Activated naive CD8-positive, alpha-beta T cell treated with anti-CD3 and anti-CD28 coated beads, Interleukin-2, amount 10 ng/mL, durations not matched to agents 7 days and 5 days (primary cell): ENCODE results near the gene NFATC1. TPM values are rescaled to one million over a fixed set of nuclear protein-coding genes. Genes with fewer than 3 reads are reported as not detected.

Experiments
- ATAC-seq: fragments of 150-1000 bp; cut with Tn5 transposase; one replicate; pipeline ENCODE4 v1.10.0; 2021; ENCODE audit warnings: low read depth, moderate library complexity
- POLR2A ChIA-PET: fragments of 350-600 bp; sonication (Branson Sonifier 250); formaldehyde crosslinking; loops from one replicate; lab custom pipeline; 2021; ENCODE audit warnings: antibody characterized with exemption; lab: Charles Lee
- DNase-seq: peaks from one replicate; pipeline ENCODE4 v3.0.0; 2021
- H3K27ac Mint-ChIP-seq: one replicate; pipeline ENCODE4 v1.8.0; 2022; ENCODE audit warnings: mild to moderate bottlenecking, mixed read lengths
- H3K27me3 Mint-ChIP-seq: one replicate; pipeline ENCODE4 v1.8.0; 2022; ENCODE audit warnings: mild to moderate bottlenecking, moderate library complexity, mixed read lengths
- H3K36me3 Mint-ChIP-seq: one replicate; pipeline ENCODE4 v1.8.0; 2021; ENCODE audit warnings: mild to moderate bottlenecking, mixed read lengths
- H3K4me1 Mint-ChIP-seq: one replicate; pipeline ENCODE4 v1.8.0; 2021; ENCODE audit warnings: mixed read lengths
- H3K4me3 Mint-ChIP-seq: one replicate; pipeline ENCODE4 v1.8.0; 2022; ENCODE audit warnings: mild to moderate bottlenecking, moderate library complexity, mixed read lengths
- H3K9me3 Mint-ChIP-seq: one replicate; pipeline ENCODE4 v1.8.0; 2021; ENCODE audit warnings: mixed read lengths
- total RNA-seq, 2 experiments: library from RNA; stranded (reverse); gene quantifications; one replicate each; pipeline ENCODE4 v1.2.3, GENCODE V29; 2021

Gene NFATC1
- total RNA-seq, 2 experiments from 2014 or later: 46.9 to 50.8 TPM

- H3K4me1 Mint-ChIP-seq: no peaks in the 10 kb centered on the region
- no peaks in the 10 kb centered on the region for H3K36me3 Mint-ChIP-seq
- ATAC-seq (no peak), DNase-seq (no peak)
- H3K4me3 Mint-ChIP-seq: no peak overlapping the region
- no peak overlapping the region for H3K27ac Mint-ChIP-seq
- peaks cover 2% of the 10 kb centered on the region for H3K27me3 Mint-ChIP-seq
- POLR2A ChIA-PET: no interaction called here
- H3K9me3 Mint-ChIP-seq: peaks cover 6% of the 10 kb centered on the region
Measured at GRCh38 chr18:79537758-79538157, 142.0 kb downstream of the NFATC1 start.

- DNase-seq: no peak
- Mint-ChIP-seq H3K36me3 (no peaks in the 10 kb centered on the region), H3K27ac (no peak overlapping the region), H3K27me3 (peaks cover 2% of the 10 kb centered on the region), H3K9me3 (peaks cover 6% of the 10 kb centered on the region), H3K4me1 (no peaks in the 10 kb centered on the region), H3K4me3 (no peak overlapping the region)
- no peak for ATAC-seq
- POLR2A ChIA-PET: interaction anchor here (0.6 kb wide), 1 partner anchor 63 kb away, joined by 5 read pairs; no protein-coding TSS in a partner anchor
Measured at GRCh38 chr18:79538635-79539034, 142.9 kb downstream of the NFATC1 start.

GRCh38 chr18:79540161-79540903, 144.6 kb downstream of the NFATC1 start:
- no peaks in the 10 kb centered on the region for H3K36me3 Mint-ChIP-seq
- no peaks in the 10 kb centered on the region for H3K4me1 Mint-ChIP-seq
- H3K27me3 Mint-ChIP-seq: peaks cover 2% of the 10 kb centered on the region
- peak; percentile 14 for DNase-seq
- H3K27ac Mint-ChIP-seq: no peak overlapping the region
- no peak for ATAC-seq
- H3K9me3 Mint-ChIP-seq: peaks cover 6% of the 10 kb centered on the region
- no peak overlapping the region for H3K4me3 Mint-ChIP-seq
- POLR2A ChIA-PET: no interaction called here

- peaks cover 6% of the 10 kb centered on the region for H3K9me3 Mint-ChIP-seq
- DNase-seq (no peak), ATAC-seq (no peak)
- H3K27me3 Mint-ChIP-seq: peaks cover 2% of the 10 kb centered on the region
- H3K27ac Mint-ChIP-seq: no peak overlapping the region
- no peaks in the 10 kb centered on the region for H3K4me1 Mint-ChIP-seq
- no peak overlapping the region for H3K4me3 Mint-ChIP-seq
- H3K36me3 Mint-ChIP-seq: no peaks in the 10 kb centered on the region
- POLR2A ChIA-PET: no interaction called here
Measured at GRCh38 chr18:79540904-79541282, 145.2 kb downstream of the NFATC1 start.

GRCh38 chr18:79542213-79542612, 146.5 kb downstream of the NFATC1 start:
- Mint-ChIP-seq H3K9me3 (peaks cover 6% of the 10 kb centered on the region), H3K4me3 (no peak overlapping the region), H3K27ac (no peak overlapping the region), H3K4me1 (no peaks in the 10 kb centered on the region), H3K36me3 (no peaks in the 10 kb centered on the region), H3K27me3 (peaks cover 2% of the 10 kb centered on the region)
- ATAC-seq (no peak), DNase-seq (no peak)
- POLR2A ChIA-PET: no interaction called here

GRCh38 chr18:79542876-79543750, 147.4 kb downstream of the NFATC1 start:
- no peak for DNase-seq
- Mint-ChIP-seq H3K36me3 (no peaks in the 10 kb centered on the region), H3K27ac (no peak overlapping the region), H3K4me1 (no peaks in the 10 kb centered on the region), H3K4me3 (no peak overlapping the region), H3K9me3 (peaks cover 6% of the 10 kb centered on the region), H3K27me3 (peaks cover 2% of the 10 kb centered on the region)
- ATAC-seq: no peak
- POLR2A ChIA-PET: no interaction called here

- ATAC-seq: no peak
- no peaks in the 10 kb centered on the region for H3K4me1 Mint-ChIP-seq
- H3K27me3 Mint-ChIP-seq: peaks cover under 1% of the 10 kb centered on the region
- H3K27ac Mint-ChIP-seq: no peak overlapping the region
- H3K9me3 Mint-ChIP-seq: peaks cover 6% of the 10 kb centered on the region
- no peaks in the 10 kb centered on the region for H3K36me3 Mint-ChIP-seq
- DNase-seq: no peak
- POLR2A ChIA-PET: no interaction called here
- H3K4me3 Mint-ChIP-seq: no peak overlapping the region
Measured at GRCh38 chr18:79543861-79544385, 148.2 kb downstream of the NFATC1 start.

- Mint-ChIP-seq H3K4me3 (no peak overlapping the region), H3K27ac (no peak overlapping the region), H3K4me1 (no peaks in the 10 kb centered on the region), H3K27me3 (no peaks in the 10 kb centered on the region), H3K9me3 (peaks cover 6% of the 10 kb centered on the region), H3K36me3 (no peaks in the 10 kb centered on the region)
- no peak for ATAC-seq
- POLR2A ChIA-PET: no interaction called here
- DNase-seq: no peak
Measured at GRCh38 chr18:79544386-79544963, 148.7 kb downstream of the NFATC1 start.

- ATAC-seq (no peak), DNase-seq (no peak)
- POLR2A ChIA-PET: no interaction called here
- Mint-ChIP-seq H3K4me3 (no peak overlapping the region), H3K4me1 (no peaks in the 10 kb centered on the region), H3K36me3 (no peaks in the 10 kb centered on the region), H3K27ac (no peak overlapping the region), H3K27me3 (no peaks in the 10 kb centered on the region), H3K9me3 (peaks cover 6% of the 10 kb centered on the region)
Measured at GRCh38 chr18:79545255-79545654, 149.5 kb downstream of the NFATC1 start.

GRCh38 chr18:79545736-79546171, 150.0 kb downstream of the NFATC1 start:
- POLR2A ChIA-PET: no interaction called here
- no peak for ATAC-seq
- Mint-ChIP-seq H3K4me3 (no peak overlapping the region), H3K4me1 (no peaks in the 10 kb centered on the region), H3K9me3 (peaks cover 6% of the 10 kb centered on the region), H3K27me3 (no peaks in the 10 kb centered on the region), H3K36me3 (no peaks in the 10 kb centered on the region), H3K27ac (no peak overlapping the region)
- DNase-seq: no peak

- peaks cover 6% of the 10 kb centered on the region for H3K9me3 Mint-ChIP-seq
- DNase-seq (no peak), ATAC-seq (no peak)
- POLR2A ChIA-PET: no interaction called here
- H3K4me1 Mint-ChIP-seq: no peaks in the 10 kb centered on the region
- H3K27ac Mint-ChIP-seq: no peak overlapping the region
- H3K36me3 Mint-ChIP-seq: no peaks in the 10 kb centered on the region
- H3K4me3 Mint-ChIP-seq: no peak overlapping the region
- H3K27me3 Mint-ChIP-seq: no peaks in the 10 kb centered on the region
Measured at GRCh38 chr18:79546781-79547272, 151.1 kb downstream of the NFATC1 start.

GRCh38 chr18:79547413-79548076, 151.8 kb downstream of the NFATC1 start:
- Mint-ChIP-seq H3K27me3 (no peaks in the 10 kb centered on the region), H3K4me3 (no peak overlapping the region), H3K9me3 (peaks cover 2% of the 10 kb centered on the region), H3K27ac (no peak overlapping the region), H3K4me1 (no peaks in the 10 kb centered on the region), H3K36me3 (no peaks in the 10 kb centered on the region)
- POLR2A ChIA-PET: no interaction called here
- no peak for DNase-seq
- ATAC-seq: no peak

GRCh38 chr18:79548077-79548450, 152.3 kb downstream of the NFATC1 start:
- DNase-seq: no peak
- Mint-ChIP-seq H3K27me3 (no peaks in the 10 kb centered on the region), H3K4me1 (no peaks in the 10 kb centered on the region), H3K9me3 (no peaks in the 10 kb centered on the region), H3K36me3 (no peaks in the 10 kb centered on the region), H3K27ac (no peak overlapping the region), H3K4me3 (no peak overlapping the region)
- POLR2A ChIA-PET: no interaction called here
- no peak for ATAC-seq
